ENCODE results near the gene OR4K15.
"Not testable (repeated sequence)": the region's sequence is repeated elsewhere in the genome, so short reads cannot be mapped to it uniquely, and the experiment has no call there.

The OR4K15 gene, protein sequence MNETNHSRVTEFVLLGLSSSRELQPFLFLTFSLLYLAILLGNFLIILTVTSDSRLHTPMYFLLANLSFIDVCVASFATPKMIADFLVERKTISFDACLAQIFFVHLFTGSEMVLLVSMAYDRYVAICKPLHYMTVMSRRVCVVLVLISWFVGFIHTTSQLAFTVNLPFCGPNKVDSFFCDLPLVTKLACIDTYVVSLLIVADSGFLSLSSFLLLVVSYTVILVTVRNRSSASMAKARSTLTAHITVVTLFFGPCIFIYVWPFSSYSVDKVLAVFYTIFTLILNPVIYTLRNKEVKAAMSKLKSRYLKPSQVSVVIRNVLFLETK

DNA sequence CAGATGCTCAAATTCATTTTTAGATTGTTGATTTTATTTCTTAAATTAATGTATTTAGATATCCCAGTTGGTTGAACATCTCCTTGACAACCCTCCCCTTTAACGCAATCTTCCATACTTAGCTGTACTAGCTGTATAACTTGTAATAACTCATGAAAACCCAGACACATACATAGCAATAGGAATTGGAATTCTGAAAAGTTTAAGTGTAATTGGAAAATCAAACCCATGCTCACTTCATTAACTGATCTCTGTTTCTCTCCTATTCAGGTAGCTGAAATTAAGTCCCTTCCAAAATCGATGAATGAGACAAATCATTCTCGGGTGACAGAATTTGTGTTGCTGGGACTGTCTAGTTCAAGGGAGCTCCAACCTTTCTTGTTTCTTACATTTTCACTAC lies at the start of gene OR4K15:
Gene OR4K15 (plus strand): TSS at position 301 of the 400 bp plus-strand sequence. CDS start 0 bp downstream, at position 301.
- DNase-seq (ENCODE audit: low spot score) = no peak

DNA sequence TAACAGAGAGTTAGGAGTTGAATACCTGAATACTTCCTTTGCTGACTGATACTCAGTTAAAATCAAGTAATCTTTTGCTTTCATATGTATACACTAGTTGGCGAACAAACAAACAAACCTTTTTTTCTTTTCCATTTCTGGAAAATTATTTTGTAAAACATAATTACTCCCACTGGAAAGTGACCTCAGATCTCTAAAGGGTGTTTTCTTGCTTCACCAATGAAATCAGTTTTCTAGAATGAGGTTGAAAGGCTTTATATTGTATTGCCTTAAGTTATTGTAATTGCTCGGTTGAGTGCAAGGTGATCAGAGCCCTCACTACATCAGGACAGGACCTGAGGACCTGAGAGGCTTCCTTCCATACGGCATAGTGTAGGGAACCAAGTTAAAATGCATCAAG lies 44.8 kb upstream of the OR4K15 start, which contains the start of gene OR4K1:
Gene OR4K1 (plus strand): TSS at position 301 of the 400 bp plus-strand sequence. CDS start 4,750 bp downstream, outside the sequence.
- no peak for DNase-seq (ENCODE audit: low spot score)

DNA sequence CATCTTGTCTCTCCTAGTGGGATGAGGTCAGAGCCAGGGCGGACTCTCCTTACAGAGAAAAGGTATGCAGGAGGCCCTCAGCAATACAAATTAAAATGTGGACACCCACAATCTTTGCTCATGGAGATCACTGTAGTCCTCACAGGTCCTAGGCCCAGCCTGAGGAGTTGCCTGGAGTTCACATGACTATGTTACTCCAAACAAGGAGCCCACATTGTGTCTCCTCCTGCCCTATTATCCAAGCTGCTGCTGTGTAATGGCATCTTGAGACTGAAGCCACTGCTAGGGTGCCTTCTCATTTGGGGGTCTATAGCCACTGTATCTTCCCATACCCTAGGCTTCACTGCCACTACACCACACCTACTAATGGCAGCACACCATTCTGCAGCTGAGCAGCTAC lies 33.7 kb upstream of the OR4K15 start:
- no peak for DNase-seq (ENCODE audit: low spot score)

DNA sequence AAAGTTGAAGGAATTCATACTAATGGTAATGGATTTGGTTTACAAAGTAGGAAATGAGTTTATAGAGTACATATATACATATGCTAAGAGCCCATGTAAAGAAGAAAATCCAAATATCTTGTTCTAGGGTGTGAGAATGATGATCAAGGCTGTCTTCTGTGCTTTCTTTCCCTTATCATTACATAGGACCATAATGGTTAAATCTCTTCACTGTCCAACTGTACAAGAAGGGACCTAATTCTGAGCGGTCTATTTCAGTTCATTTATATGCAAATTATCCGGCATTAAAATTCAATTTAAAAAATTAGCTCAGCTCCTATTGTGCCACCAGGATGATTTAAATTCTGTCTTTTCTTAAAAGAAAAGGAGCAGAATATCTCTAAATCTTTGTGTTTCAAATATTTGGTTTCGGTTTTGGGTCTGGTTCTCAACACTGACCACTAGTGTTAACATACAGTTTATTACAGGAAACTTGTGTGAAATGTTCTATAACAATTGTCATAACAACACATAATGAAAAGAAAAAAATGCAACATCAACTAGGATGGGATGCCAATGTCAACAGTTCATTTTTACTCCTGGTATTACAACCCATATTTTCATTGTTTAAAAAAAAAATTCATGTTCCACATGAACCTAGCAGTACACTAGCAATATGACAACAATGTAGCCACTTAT lies 27.8 kb upstream of the OR4K15 start:
- peak; percentile 20 for DNase-seq (ENCODE audit: low spot score)

DNA sequence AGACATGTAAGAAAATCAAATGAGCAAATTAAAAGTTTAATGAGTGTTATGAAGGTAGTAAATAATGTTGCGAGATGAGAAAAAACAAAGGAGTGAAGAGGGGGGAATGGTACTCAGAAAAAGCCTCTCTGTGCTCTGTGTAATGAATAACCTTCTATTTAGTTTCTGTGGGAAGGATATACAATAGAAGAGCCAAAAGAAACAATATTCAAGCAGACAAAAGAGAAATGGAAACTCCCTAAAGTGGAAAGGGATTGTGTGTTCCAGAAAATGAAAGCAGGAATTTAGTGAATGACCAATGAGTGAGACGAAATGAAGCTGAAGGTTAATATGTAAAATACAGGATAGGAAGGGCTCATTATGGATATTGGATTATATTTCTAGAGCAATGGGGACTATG lies 26.2 kb upstream of the OR4K15 start:
- no peak for DNase-seq (ENCODE audit: low spot score)

DNA sequence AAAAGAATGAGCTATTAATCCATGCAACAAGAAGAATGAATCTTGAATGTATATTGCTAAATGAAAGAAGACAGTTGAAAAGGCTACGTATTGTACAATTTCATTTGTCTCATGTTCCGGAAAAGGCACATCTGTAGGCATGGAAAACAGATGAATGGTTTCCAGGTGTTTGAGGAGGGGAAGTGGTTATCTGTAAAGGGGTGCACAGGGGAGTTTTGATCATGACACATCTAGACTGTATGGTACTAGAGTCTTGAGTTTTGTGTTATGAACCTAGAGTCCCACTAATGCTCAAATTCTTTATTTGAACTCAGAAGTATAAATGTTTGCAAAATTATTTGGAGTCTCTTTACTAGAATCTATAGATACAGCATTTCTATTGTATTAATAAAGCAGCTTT lies 5.7 kb upstream of the OR4K15 start:
- DNase-seq (ENCODE audit: low spot score) = not testable (repeated sequence)

DNA sequence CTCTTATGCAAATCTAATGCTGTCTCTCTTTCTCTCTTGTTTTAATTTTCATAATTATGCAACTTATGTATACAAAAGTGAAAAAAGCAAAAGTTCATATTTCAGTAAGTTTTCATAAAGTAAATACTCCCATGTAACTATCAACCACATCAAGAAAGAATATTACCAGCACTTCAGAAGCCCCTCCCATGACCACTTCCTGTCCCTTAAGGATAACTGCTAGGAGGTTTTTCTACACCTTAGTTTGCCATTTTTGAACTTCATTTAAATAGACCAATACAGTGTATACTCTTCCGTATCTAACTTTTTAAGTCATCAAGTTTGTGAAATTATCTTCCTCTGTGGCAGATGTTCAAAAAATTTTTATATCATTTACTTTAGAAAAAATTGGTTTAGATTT lies 547 bp upstream of the OR4K15 start:
- DNase-seq (ENCODE audit: low spot score) = no peak

DNA sequence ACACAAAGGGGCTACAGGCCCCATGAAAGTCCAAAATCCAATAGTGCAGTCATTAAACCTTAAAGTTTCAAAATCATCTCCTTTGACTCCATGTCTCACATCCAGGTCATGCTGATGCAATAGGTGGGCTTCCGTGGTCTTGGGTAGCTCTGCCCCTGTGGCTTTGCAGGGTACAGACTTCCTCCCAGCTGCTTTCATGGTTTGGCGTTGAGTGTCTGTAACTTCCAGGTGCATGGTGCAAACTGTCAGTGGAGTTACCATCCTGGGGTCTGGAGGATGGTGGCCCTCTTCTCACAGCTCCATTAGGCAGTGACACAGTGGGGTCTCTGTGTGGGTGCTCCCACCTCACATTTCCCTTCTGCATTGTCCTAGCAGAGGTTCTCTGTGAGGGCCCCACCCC lies 18.0 kb downstream of the OR4K15 start:
- no peak for DNase-seq (ENCODE audit: low spot score)

DNA sequence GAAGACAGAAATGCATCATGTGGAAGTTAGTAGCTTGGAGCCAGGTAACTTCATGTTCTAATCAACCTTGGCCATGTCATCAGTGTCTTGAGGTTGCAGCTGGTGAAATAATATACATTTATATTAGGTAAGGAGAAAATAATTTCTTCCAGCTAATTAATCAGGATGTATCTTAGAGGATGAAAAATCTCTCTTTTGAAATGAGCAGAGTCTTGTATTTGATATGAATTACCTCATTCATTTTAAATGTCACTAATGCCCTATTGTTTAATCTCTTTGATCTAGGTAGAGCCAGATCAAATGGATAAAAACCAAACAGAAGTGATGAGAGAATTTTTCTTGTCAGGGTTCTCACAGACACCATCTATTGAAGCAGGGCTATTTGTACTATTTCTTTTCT lies 26.5 kb downstream of the OR4K15 start, which contains the start of gene OR4Q2:
Gene OR4Q2 (plus strand): TSS at position 301 of the 400 bp plus-strand sequence.
- no peak for DNase-seq (ENCODE audit: low spot score)

DNA sequence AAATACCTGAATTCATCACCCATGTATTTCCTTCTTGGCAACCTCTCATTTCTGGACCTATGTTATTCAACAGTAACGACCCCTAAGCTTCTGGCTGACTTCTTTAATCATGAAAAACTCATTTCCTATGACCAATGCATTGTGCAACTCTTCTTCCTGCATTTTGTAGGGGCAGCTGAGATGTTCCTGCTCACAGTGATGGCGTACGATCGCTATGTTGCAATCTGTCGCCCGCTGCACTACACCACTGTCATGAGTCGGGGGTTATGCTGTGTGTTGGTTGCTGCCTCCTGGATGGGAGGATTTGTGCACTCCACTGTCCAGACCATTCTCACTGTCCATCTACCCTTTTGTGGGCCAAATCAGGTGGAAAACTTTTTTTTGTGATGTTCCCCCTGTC lies 26.9 kb downstream of the OR4K15 start:
- no peak for DNase-seq (ENCODE audit: low spot score)

DNA sequence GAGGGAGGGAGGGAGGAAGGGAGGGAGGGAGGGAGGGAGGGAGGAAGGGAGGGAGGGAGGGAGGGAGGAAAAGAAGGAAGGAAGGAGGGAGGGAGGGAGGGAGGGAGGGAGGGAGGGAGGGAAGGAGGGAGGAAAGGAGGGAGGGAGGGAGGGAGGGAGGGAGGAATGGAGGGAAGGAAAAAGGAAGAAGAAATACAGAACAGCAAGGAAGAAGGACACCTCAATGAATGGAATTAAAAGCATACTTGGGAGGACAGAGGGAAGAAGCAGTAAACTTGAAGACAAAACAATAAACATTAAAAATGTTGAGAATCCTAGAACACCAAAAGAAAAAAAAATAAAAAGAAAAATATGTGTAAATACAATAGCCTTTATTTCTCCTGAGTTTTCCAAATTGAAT lies 32.8 kb downstream of the OR4K15 start:
- DNase-seq (ENCODE audit: low spot score) = no peak

DNA sequence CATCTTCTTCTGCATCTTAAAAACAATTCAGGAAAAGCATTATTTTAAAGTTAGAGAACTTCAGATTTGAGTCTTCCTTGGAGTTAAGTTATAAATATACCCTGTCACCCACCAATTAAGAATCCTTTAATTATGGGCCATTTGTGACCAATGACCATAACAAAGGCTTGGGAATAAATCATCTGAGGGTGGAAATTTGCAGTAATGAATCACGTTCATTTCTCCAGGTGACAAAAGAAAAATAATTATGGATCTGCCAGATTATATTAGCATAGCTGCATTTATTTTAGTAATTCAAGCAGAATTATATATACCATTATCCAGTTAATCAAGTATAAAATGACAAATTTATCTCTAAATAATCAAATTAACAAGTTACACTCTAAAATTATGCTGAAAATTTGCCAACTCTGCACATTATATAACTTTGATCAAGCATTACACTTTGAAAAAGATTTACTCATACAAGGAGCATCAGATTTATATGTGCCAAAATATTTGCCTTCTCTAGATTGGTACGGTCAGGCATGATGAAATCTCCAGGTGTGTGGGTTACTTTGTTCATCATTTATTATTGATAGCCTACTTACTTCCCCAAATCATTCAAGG lies 44.0 kb downstream of the OR4K15 start, which contains the start of gene OR4K14:
Gene OR4K14 (minus strand): TSS at position 51 of the 609 bp plus-strand sequence. CDS start 4,114 bp downstream, outside the sequence.
- no peak for DNase-seq (ENCODE audit: low spot score)
